Neural cell (in vitro differentiated cells): ENCODE data around the gene MPPED2.

ENCODE experiments used
- EP300 ChIP-seq: fragments of 450-650 bp; conservative IDR thresholded peaks from 2 replicates; pipeline ENCODE4 v1.6.1; 2014; ENCODE audit warnings: antibody characterized with exemption, mild to moderate bottlenecking, moderate library complexity; ENCODE audit not compliant: poor library complexity, severe bottlenecking
- MXI1 ChIP-seq: fragments of 450-650 bp; conservative IDR thresholded peaks from 2 replicates; pipeline ENCODE4 v1.6.1; 2014; ENCODE audit warnings: antibody characterized with exemption, mild to moderate bottlenecking; ENCODE audit not compliant: poor library complexity, severe bottlenecking
- POLR2AphosphoS5 ChIP-seq: IDR thresholded peaks from 2 replicates; pipeline ENCODE4 v1.6.1; 2012
- SMC3 ChIP-seq: fragments of 450-650 bp; conservative IDR thresholded peaks from 2 replicates; pipeline ENCODE4 v1.6.1; 2014; ENCODE audit warnings: antibody characterized with exemption, mild to moderate bottlenecking, moderate library complexity; ENCODE audit not compliant: poor library complexity
- TAF1 ChIP-seq: IDR thresholded peaks from 2 replicates; pipeline ENCODE4 v1.6.1; 2012; ENCODE audit warnings: low read depth
- TF ChIP-seq, protein P1 (sequence below): fragments of 450-650 bp; IDR thresholded peaks from 2 replicates; pipeline ENCODE4 v1.5.1; 2014; ENCODE audit warnings: antibody characterized with exemption, mild to moderate bottlenecking, moderate library complexity; ENCODE audit not compliant: poor library complexity, severe bottlenecking
- TF ChIP-seq, protein P2 (sequence below): IDR thresholded peaks from 2 replicates; pipeline ENCODE4 v1.6.1; 2012; ENCODE audit warnings: borderline replicate concordance

DNA sequence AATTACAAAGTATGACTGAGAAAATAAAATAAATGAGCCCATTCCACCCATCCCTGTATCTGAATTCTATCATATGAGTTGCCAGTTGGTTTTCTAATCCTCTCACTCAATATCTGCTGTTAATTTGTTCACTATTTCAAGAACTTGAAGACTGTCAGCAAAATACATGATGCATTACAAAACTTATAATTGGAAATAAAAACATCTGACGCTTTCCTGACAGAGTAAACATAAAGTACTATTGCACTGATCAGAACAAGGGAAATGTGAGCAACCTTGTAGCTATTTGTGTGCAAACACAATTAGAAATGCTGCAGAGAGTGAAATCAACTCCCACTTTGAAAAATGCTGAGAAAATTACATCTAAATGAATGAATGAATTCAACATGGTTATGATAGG is 97.1 kb downstream of the MPPED2 start:
- TF ChIP-seq TAF1 (no peak), MXI1 (no peak), POLR2AphosphoS5 (no peak), EP300 (no peak), SMC3 (no peak)
- TF ChIP-seq, protein P1, sequence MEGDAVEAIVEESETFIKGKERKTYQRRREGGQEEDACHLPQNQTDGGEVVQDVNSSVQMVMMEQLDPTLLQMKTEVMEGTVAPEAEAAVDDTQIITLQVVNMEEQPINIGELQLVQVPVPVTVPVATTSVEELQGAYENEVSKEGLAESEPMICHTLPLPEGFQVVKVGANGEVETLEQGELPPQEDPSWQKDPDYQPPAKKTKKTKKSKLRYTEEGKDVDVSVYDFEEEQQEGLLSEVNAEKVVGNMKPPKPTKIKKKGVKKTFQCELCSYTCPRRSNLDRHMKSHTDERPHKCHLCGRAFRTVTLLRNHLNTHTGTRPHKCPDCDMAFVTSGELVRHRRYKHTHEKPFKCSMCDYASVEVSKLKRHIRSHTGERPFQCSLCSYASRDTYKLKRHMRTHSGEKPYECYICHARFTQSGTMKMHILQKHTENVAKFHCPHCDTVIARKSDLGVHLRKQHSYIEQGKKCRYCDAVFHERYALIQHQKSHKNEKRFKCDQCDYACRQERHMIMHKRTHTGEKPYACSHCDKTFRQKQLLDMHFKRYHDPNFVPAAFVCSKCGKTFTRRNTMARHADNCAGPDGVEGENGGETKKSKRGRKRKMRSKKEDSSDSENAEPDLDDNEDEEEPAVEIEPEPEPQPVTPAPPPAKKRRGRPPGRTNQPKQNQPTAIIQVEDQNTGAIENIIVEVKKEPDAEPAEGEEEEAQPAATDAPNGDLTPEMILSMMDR, result no peak
- TF ChIP-seq, protein P2, sequence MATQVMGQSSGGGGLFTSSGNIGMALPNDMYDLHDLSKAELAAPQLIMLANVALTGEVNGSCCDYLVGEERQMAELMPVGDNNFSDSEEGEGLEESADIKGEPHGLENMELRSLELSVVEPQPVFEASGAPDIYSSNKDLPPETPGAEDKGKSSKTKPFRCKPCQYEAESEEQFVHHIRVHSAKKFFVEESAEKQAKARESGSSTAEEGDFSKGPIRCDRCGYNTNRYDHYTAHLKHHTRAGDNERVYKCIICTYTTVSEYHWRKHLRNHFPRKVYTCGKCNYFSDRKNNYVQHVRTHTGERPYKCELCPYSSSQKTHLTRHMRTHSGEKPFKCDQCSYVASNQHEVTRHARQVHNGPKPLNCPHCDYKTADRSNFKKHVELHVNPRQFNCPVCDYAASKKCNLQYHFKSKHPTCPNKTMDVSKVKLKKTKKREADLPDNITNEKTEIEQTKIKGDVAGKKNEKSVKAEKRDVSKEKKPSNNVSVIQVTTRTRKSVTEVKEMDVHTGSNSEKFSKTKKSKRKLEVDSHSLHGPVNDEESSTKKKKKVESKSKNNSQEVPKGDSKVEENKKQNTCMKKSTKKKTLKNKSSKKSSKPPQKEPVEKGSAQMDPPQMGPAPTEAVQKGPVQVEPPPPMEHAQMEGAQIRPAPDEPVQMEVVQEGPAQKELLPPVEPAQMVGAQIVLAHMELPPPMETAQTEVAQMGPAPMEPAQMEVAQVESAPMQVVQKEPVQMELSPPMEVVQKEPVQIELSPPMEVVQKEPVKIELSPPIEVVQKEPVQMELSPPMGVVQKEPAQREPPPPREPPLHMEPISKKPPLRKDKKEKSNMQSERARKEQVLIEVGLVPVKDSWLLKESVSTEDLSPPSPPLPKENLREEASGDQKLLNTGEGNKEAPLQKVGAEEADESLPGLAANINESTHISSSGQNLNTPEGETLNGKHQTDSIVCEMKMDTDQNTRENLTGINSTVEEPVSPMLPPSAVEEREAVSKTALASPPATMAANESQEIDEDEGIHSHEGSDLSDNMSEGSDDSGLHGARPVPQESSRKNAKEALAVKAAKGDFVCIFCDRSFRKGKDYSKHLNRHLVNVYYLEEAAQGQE, result no peak
